HL-60/S4 treated with retinoic acid at 250 ng/mL for 4 days and 3 days (cell line): ENCODE measurements around the gene TMEM223.
"Not testable (repeated sequence)": the region's sequence is repeated elsewhere in the genome, so short reads cannot be mapped to it uniquely, and the experiment has no call there.

Experiments used
- in situ Hi-C: fragments of 300-500 bp; cut with MboI; formaldehyde crosslinking; loops from 2 replicates; pipeline ENCODE4 v1.7.0; 2022; ENCODE audit warnings: low sequenced_read_pairs

Gene TMEM223

GRCh38 chr11:62753736-62754603 is 37.8 kb downstream of the TMEM223 start, which contains the start of gene ZBTB3:
Gene ZBTB3, minus strand, starts transcription at chr11:62754160. Its CDS starts 496 bp downstream, at chr11:62753664.
- in situ Hi-C loops: no loop called here

- in situ Hi-C loops: no loop called here
Observed at GRCh38 chr11:62752994-62753735, 38.6 kb downstream of the TMEM223 start.

- in situ Hi-C loops: no loop called here
Observed at GRCh38 chr11:62752177-62752785, 39.5 kb downstream of the TMEM223 start.

- in situ Hi-C loops: not testable (repeated sequence)
Observed at GRCh38 chr11:62749931-62750330, 41.9 kb downstream of the TMEM223 start.

- in situ Hi-C loops: no loop called here
Observed at GRCh38 chr11:62747475-62748160, 44.2 kb downstream of the TMEM223 start.
